ENCODE measurements around the gene SPACA1. TPM values are rescaled to one million over a fixed set of nuclear protein-coding genes. Genes with fewer than 3 reads are reported as not detected.

The SPACA1 gene
- total RNA-seq, 1 experiment from 2014 or later: not detected

- WGBS (ENCODE audit: extremely low coverage, insufficient read length, low lambda C conversion rate): no CpG with 5 or more reads among the region's 2 CpGs
- no peak overlapping the region for H4K8ac ChIP-seq (replicated peaks; ENCODE audit: insufficient read length, low read depth, low read length)
- H3K9me3 ChIP-seq (ENCODE audit: control insufficient read depth, low read depth, low read length): no peaks in the 10 kb centered on the region
- H3K56ac ChIP-seq (ENCODE audit: insufficient read length, low read depth, low read length): no peak overlapping the region
- H3K4me2 ChIP-seq (ENCODE audit: insufficient read depth, insufficient read length, low read length): no peak overlapping the region
- Mint-ChIP-seq H3K9me3 (peaks cover 0 to 2% of the 10 kb centered on the region in 2 experiments; a peak in 2 of 5 replicates), H3K27ac (no peak overlapping the region), H3K36me3 (ENCODE audit: insufficient read depth in 1 of 3, low read depth in 3 of 3) (no peaks in the 10 kb centered on the region), H3K27me3 (ENCODE audit: low read depth) (no peaks in the 10 kb centered on the region; the same call in 1 of the 2 replicates), H3K4me3 (no peak overlapping the region), H3K4me1 (peaks cover 11 to 16% of the 10 kb centered on the region in 2 experiments)
- TF ChIP-seq, protein P1, sequence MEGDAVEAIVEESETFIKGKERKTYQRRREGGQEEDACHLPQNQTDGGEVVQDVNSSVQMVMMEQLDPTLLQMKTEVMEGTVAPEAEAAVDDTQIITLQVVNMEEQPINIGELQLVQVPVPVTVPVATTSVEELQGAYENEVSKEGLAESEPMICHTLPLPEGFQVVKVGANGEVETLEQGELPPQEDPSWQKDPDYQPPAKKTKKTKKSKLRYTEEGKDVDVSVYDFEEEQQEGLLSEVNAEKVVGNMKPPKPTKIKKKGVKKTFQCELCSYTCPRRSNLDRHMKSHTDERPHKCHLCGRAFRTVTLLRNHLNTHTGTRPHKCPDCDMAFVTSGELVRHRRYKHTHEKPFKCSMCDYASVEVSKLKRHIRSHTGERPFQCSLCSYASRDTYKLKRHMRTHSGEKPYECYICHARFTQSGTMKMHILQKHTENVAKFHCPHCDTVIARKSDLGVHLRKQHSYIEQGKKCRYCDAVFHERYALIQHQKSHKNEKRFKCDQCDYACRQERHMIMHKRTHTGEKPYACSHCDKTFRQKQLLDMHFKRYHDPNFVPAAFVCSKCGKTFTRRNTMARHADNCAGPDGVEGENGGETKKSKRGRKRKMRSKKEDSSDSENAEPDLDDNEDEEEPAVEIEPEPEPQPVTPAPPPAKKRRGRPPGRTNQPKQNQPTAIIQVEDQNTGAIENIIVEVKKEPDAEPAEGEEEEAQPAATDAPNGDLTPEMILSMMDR (conservative IDR thresholded peaks at IDR 0.05): no peak
- H2BK120ac ChIP-seq (ENCODE audit: low read depth, low read length, poor library complexity, severe bottlenecking): no peak overlapping the region
- H3K18ac ChIP-seq (ENCODE audit: insufficient read length, low read depth, low read length): no peak overlapping the region
- H4K91ac ChIP-seq (ENCODE audit: insufficient read length, low read depth, low read length): no peak overlapping the region
- no peak overlapping the region for H2BK5ac ChIP-seq (ENCODE audit: insufficient read length, low read length)
- no peak overlapping the region for H3T11ph ChIP-seq (ENCODE audit: low read length)
- H3K27ac ChIP-seq (ENCODE audit: insufficient read length, low read depth, low read length): no peak overlapping the region
- no peak overlapping the region for H2AK5ac ChIP-seq (ENCODE audit: insufficient read length, low read length)
- H2AFZ ChIP-seq (ENCODE audit: low read length): no peak overlapping the region
- no peaks in the 10 kb centered on the region for H3K79me1 ChIP-seq (ENCODE audit: insufficient read depth, low read depth, low read length, poor library complexity, severe bottlenecking)
- no peaks in the 10 kb centered on the region; the same call in 1 of the 2 replicates for H3K4me1 ChIP-seq (ENCODE audit: insufficient read depth, low read length)
- no peaks in the 10 kb centered on the region for H3K79me2 ChIP-seq (ENCODE audit: insufficient read depth, low read length)
- H4K5ac ChIP-seq (ENCODE audit: insufficient read length, low read depth, low read length): no peak overlapping the region
- no peak for DNase-seq
- H3K23me2 ChIP-seq (ENCODE audit: insufficient read length, low read depth, low read length, poor library complexity, severe bottlenecking): no peaks in the 10 kb centered on the region
- no peaks in the 10 kb centered on the region for H4K20me1 ChIP-seq (ENCODE audit: control insufficient read depth, insufficient read depth, insufficient read length)
- H3K14ac ChIP-seq (ENCODE audit: insufficient read depth, low read length): no peak overlapping the region
- no peak overlapping the region for H2BK20ac ChIP-seq (ENCODE audit: low read depth, low read length, poor library complexity, severe bottlenecking)
- H2BK12ac ChIP-seq (ENCODE audit: insufficient read length, low read depth, low read length): no peak overlapping the region
- H3K4ac ChIP-seq (ENCODE audit: low read depth, low read length): no peak overlapping the region
- no peak overlapping the region for H3K9ac ChIP-seq (ENCODE audit: extremely low read depth, insufficient read length, low read length)
- no peak overlapping the region for H3K23ac ChIP-seq (ENCODE audit: insufficient read length, low read depth, low read length)
- H2BK15ac ChIP-seq (ENCODE audit: low read depth, low read length): no peak overlapping the region
- no peaks in the 10 kb centered on the region for H3K27me3 ChIP-seq (ENCODE audit: insufficient read depth, low read length)
Measured at GRCh38 chr6:88114838-88115237, 67.2 kb downstream of the SPACA1 start.
